GM23338 (cell line): ENCODE measurements around the gene CMTM2. TPM values are rescaled to one million over a fixed set of nuclear protein-coding genes. Genes with fewer than 3 reads are reported as not detected.

Experiments used
- ATAC-seq: fragments of 200-7000 bp; cut with Tn5 transposase; 3 replicates; pipeline ENCODE4 v1.9.1; 2020
- DNase-seq: peaks from one replicate; pipeline ENCODE4 v3.0.0-alpha.2; 2015; ENCODE audit warnings: low spot score
- H2AFZ ChIP-seq: fragments of 200-600 bp; sonication (generic); 2 replicates; pipeline ENCODE4 v1.8.0; 2016; ENCODE audit warnings: antibody characterized with exemption, mild to moderate bottlenecking, moderate library complexity
- H3F3A ChIP-seq: fragments of 200-600 bp; sonication (generic); replicated peaks from 2 replicates; pipeline ENCODE4 v1.8.0; 2017; ENCODE audit warnings: antibody characterized with exemption, mixed run types, low read depth
- H3K27ac ChIP-seq: fragments of 200-600 bp; sonication (generic); 2 replicates; pipeline ENCODE4 v1.6.1; 2016; ENCODE audit warnings: low read depth
- H3K27me3 ChIP-seq: fragments of 200-600 bp; sonication (generic); 2 replicates; pipeline ENCODE4 v1.8.0; 2016; ENCODE audit warnings: mild to moderate bottlenecking, mixed run types, moderate library complexity; ENCODE audit not compliant: insufficient read depth
- H3K36me3 ChIP-seq: fragments of 200-600 bp; sonication (generic); 2 replicates; pipeline ENCODE4 v1.8.0; 2016; ENCODE audit warnings: mild to moderate bottlenecking; ENCODE audit not compliant: insufficient read depth
- H3K4me1 ChIP-seq: fragments of 200-600 bp; sonication (generic); 2 replicates; pipeline ENCODE4 v1.8.0; 2016; ENCODE audit warnings: mild to moderate bottlenecking, moderate library complexity; ENCODE audit not compliant: insufficient read depth
- H3K4me2 ChIP-seq: fragments of 200-600 bp; sonication (generic); 2 replicates; pipeline ENCODE4 v1.7.1; 2017; ENCODE audit warnings: mixed run types
- H3K4me3 ChIP-seq: fragments of 200-600 bp; sonication (generic); 2 replicates; pipeline ENCODE4 v1.6.1; 2016; ENCODE audit warnings: mixed run types
- H3K79me2 ChIP-seq: fragments of 200-600 bp; sonication (generic); replicated peaks from 2 replicates; pipeline ENCODE4 v1.8.0; 2017; ENCODE audit warnings: mild to moderate bottlenecking; ENCODE audit not compliant: insufficient read depth
- H3K9me2 ChIP-seq: fragments of 200-600 bp; sonication (generic); 2 replicates; pipeline ENCODE4 v1.8.0; 2017; ENCODE audit not compliant: insufficient read depth
- H4K20me1 ChIP-seq: fragments of 200-600 bp; sonication (generic); replicated peaks from 2 replicates; pipeline ENCODE4 v1.8.0; 2017; ENCODE audit warnings: mild to moderate bottlenecking; ENCODE audit not compliant: insufficient read depth
- H3K27ac Mint-ChIP-seq: 2 replicates; pipeline ENCODE4 v1.8.0; 2020; ENCODE audit warnings: inconsistent platforms, mild to moderate bottlenecking, moderate library complexity, mixed read lengths
- H3K27me3 Mint-ChIP-seq: 3 replicates; pipeline ENCODE4 v1.8.0; 2022; ENCODE audit warnings: low read depth, mild to moderate bottlenecking, moderate library complexity, mixed read lengths, inconsistent platforms; ENCODE audit not compliant: insufficient read depth, poor library complexity
- H3K36me3 Mint-ChIP-seq: 3 replicates; pipeline ENCODE4 v1.8.0; 2021; ENCODE audit warnings: low read depth, mild to moderate bottlenecking, inconsistent platforms, moderate library complexity, mixed read lengths
- H3K4me1 Mint-ChIP-seq: 3 replicates; pipeline ENCODE4 v1.8.0; 2020; ENCODE audit warnings: mild to moderate bottlenecking, inconsistent platforms, mixed read lengths
- H3K4me3 Mint-ChIP-seq: 3 replicates; pipeline ENCODE4 v1.8.0; 2021; ENCODE audit warnings: moderate library complexity, mild to moderate bottlenecking, inconsistent platforms, mixed read lengths
- H3K9me3 Mint-ChIP-seq: 3 replicates; pipeline ENCODE4 v1.8.0; 2020; ENCODE audit warnings: moderate library complexity, mild to moderate bottlenecking, inconsistent platforms, mixed read lengths
- CREB1 ChIP-seq: fragments of 250-450 bp; sonication (Bioruptor Pico); IDR thresholded peaks from 2 replicates; pipeline ENCODE4 v1.5.0; 2020; ENCODE audit warnings: low read depth, mild to moderate bottlenecking, moderate library complexity
- EZH2 ChIP-seq: fragments of 200-600 bp; sonication (generic); IDR thresholded peaks from one replicate; pipeline ENCODE4 v1.8.0; 2017; ENCODE audit warnings: antibody characterized with exemption, mild to moderate bottlenecking, low read depth; ENCODE audit not compliant: unreplicated experiment
- EZH2phosphoT487 ChIP-seq: fragments of 200-600 bp; sonication (generic); IDR thresholded peaks from one replicate; pipeline ENCODE4 v1.8.1; 2018; ENCODE audit warnings: antibody characterized with exemption; ENCODE audit not compliant: unreplicated experiment
- JUNB ChIP-seq: IDR thresholded peaks from one replicate; pipeline ENCODE4 v1.6.1; 2016; ENCODE audit warnings: antibody characterized with exemption; ENCODE audit not compliant: unreplicated experiment
- NANOG ChIP-seq: IDR thresholded peaks from 2 replicates; pipeline ENCODE4 v1.6.1; 2016; ENCODE audit warnings: antibody characterized with exemption, borderline replicate concordance
- POLR2AphosphoS5 ChIP-seq: IDR thresholded peaks from 2 replicates; pipeline ENCODE4 v1.6.1; 2016; ENCODE audit warnings: antibody characterized with exemption, low read depth
- STAT1 ChIP-seq: IDR thresholded peaks from one replicate; pipeline ENCODE4 v1.6.1; 2016; ENCODE audit warnings: antibody characterized with exemption; ENCODE audit not compliant: unreplicated experiment
- ZNF114 ChIP-seq: fragments of 250-450 bp; sonication (Bioruptor Pico); IDR thresholded peaks from 2 replicates; pipeline ENCODE4 v1.5.0; 2020; ENCODE audit warnings: mild to moderate bottlenecking, moderate library complexity
- ZNF331 ChIP-seq: fragments of 250-450 bp; sonication (Bioruptor Pico); IDR thresholded peaks from 2 replicates; pipeline ENCODE4 v1.5.0; 2020; ENCODE audit warnings: low read depth, mild to moderate bottlenecking, moderate library complexity
- polyA plus RNA-seq: library from polyadenylated mRNA; unstranded; fragments of >200 nt; fragmentation: Nextera tagmentation; extraction: Ambion mirVana; gene quantifications from 2 replicates; pipeline ENCODE4 v1.2.1, GENCODE V29; 2016
- total RNA-seq: library from RNA; depleted of rRNA; stranded (reverse); fragments of >200 nt; shearing (Covaris generic); gene quantifications from 2 replicates; pipeline ENCODE4 v1.2.3, GENCODE V29; 2014
- TF ChIP-seq, protein P1 (sequence below): IDR thresholded peaks from 2 replicates; pipeline ENCODE4 v1.6.1; 2016; ENCODE audit warnings: antibody characterized with exemption
- TF ChIP-seq, protein P2 (sequence below): IDR thresholded peaks from one replicate; pipeline ENCODE4 v1.6.1; 2018; ENCODE audit warnings: antibody characterized with exemption; ENCODE audit not compliant: unreplicated experiment
- TF ChIP-seq, protein P3 (sequence below): fragments of 250-450 bp; sonication (Bioruptor Pico); IDR thresholded peaks from 2 replicates; pipeline ENCODE4 v1.5.0; 2020; ENCODE audit warnings: mild to moderate bottlenecking, moderate library complexity
- TF ChIP-seq, protein P4 (sequence below), 2 experiments: fragments of 200-600 bp in 1 of 2; sonication (generic) in 1 of 2; conservative IDR thresholded peaks; 2 replicates each; pipeline versions ENCODE4 v1.5.1 to v1.6.1; 2016 to 2017; ENCODE audit warnings: antibody characterized with exemption in 2 of 2, low read depth in 2 of 2, mild to moderate bottlenecking in 2 of 2, moderate library complexity in 1 of 2

Gene CMTM2
- total and polyA plus RNA-seq, 2 experiments from 2014 or later = not detected

DNA sequence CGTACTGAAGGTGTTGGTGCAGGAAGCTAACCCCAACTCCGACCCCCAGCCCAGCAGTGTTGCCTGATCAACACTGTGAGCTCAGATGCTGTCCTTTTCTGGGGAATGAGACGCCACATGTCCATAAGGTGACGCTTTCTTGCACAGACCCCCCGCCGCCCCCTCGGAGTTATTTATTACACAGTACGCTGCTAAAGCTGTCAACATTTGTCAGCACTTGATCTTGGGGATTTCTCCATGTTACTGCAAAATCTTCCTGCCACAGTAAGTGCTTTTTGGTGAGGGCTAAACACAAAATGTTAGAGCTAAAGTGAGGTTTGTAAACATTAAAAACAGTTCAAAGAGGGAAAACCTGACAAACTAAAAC, 41.1 kb downstream of the CMTM2 start:
- Histone ChIP-seq H3K27ac (no peak overlapping the region), H3K9me2 (no peaks in the 10 kb centered on the region), H3K4me1 (peaks cover 16% of the 10 kb centered on the region), H3K4me2 (no peak overlapping the region), H2AFZ (no peak overlapping the region), H3K36me3 (no peaks in the 10 kb centered on the region; the same call in 1 of the 2 replicates), H3F3A (no peaks in the 10 kb centered on the region), H3K4me3 (no peak overlapping the region), H3K27me3 (no peaks in the 10 kb centered on the region), H4K20me1 (0 out of 2 replicates have a peak, but pooled peaks cover 5% of the 10 kb centered on the region), H3K79me2 (no peaks in the 10 kb centered on the region)
- TF ChIP-seq, protein P1, sequence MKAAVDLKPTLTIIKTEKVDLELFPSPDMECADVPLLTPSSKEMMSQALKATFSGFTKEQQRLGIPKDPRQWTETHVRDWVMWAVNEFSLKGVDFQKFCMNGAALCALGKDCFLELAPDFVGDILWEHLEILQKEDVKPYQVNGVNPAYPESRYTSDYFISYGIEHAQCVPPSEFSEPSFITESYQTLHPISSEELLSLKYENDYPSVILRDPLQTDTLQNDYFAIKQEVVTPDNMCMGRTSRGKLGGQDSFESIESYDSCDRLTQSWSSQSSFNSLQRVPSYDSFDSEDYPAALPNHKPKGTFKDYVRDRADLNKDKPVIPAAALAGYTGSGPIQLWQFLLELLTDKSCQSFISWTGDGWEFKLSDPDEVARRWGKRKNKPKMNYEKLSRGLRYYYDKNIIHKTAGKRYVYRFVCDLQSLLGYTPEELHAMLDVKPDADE = no peak
- no peak for TF ChIP-seq CREB1 (CRISPR knock-in tag)
- TF ChIP-seq EZH2phosphoT487 = no peak
- no peak for TF ChIP-seq POLR2AphosphoS5
- TF ChIP-seq, protein P2, sequence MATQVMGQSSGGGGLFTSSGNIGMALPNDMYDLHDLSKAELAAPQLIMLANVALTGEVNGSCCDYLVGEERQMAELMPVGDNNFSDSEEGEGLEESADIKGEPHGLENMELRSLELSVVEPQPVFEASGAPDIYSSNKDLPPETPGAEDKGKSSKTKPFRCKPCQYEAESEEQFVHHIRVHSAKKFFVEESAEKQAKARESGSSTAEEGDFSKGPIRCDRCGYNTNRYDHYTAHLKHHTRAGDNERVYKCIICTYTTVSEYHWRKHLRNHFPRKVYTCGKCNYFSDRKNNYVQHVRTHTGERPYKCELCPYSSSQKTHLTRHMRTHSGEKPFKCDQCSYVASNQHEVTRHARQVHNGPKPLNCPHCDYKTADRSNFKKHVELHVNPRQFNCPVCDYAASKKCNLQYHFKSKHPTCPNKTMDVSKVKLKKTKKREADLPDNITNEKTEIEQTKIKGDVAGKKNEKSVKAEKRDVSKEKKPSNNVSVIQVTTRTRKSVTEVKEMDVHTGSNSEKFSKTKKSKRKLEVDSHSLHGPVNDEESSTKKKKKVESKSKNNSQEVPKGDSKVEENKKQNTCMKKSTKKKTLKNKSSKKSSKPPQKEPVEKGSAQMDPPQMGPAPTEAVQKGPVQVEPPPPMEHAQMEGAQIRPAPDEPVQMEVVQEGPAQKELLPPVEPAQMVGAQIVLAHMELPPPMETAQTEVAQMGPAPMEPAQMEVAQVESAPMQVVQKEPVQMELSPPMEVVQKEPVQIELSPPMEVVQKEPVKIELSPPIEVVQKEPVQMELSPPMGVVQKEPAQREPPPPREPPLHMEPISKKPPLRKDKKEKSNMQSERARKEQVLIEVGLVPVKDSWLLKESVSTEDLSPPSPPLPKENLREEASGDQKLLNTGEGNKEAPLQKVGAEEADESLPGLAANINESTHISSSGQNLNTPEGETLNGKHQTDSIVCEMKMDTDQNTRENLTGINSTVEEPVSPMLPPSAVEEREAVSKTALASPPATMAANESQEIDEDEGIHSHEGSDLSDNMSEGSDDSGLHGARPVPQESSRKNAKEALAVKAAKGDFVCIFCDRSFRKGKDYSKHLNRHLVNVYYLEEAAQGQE = no peak
- TF ChIP-seq JUNB = no peak
- no peak for TF ChIP-seq NANOG
- TF ChIP-seq, protein P3, sequence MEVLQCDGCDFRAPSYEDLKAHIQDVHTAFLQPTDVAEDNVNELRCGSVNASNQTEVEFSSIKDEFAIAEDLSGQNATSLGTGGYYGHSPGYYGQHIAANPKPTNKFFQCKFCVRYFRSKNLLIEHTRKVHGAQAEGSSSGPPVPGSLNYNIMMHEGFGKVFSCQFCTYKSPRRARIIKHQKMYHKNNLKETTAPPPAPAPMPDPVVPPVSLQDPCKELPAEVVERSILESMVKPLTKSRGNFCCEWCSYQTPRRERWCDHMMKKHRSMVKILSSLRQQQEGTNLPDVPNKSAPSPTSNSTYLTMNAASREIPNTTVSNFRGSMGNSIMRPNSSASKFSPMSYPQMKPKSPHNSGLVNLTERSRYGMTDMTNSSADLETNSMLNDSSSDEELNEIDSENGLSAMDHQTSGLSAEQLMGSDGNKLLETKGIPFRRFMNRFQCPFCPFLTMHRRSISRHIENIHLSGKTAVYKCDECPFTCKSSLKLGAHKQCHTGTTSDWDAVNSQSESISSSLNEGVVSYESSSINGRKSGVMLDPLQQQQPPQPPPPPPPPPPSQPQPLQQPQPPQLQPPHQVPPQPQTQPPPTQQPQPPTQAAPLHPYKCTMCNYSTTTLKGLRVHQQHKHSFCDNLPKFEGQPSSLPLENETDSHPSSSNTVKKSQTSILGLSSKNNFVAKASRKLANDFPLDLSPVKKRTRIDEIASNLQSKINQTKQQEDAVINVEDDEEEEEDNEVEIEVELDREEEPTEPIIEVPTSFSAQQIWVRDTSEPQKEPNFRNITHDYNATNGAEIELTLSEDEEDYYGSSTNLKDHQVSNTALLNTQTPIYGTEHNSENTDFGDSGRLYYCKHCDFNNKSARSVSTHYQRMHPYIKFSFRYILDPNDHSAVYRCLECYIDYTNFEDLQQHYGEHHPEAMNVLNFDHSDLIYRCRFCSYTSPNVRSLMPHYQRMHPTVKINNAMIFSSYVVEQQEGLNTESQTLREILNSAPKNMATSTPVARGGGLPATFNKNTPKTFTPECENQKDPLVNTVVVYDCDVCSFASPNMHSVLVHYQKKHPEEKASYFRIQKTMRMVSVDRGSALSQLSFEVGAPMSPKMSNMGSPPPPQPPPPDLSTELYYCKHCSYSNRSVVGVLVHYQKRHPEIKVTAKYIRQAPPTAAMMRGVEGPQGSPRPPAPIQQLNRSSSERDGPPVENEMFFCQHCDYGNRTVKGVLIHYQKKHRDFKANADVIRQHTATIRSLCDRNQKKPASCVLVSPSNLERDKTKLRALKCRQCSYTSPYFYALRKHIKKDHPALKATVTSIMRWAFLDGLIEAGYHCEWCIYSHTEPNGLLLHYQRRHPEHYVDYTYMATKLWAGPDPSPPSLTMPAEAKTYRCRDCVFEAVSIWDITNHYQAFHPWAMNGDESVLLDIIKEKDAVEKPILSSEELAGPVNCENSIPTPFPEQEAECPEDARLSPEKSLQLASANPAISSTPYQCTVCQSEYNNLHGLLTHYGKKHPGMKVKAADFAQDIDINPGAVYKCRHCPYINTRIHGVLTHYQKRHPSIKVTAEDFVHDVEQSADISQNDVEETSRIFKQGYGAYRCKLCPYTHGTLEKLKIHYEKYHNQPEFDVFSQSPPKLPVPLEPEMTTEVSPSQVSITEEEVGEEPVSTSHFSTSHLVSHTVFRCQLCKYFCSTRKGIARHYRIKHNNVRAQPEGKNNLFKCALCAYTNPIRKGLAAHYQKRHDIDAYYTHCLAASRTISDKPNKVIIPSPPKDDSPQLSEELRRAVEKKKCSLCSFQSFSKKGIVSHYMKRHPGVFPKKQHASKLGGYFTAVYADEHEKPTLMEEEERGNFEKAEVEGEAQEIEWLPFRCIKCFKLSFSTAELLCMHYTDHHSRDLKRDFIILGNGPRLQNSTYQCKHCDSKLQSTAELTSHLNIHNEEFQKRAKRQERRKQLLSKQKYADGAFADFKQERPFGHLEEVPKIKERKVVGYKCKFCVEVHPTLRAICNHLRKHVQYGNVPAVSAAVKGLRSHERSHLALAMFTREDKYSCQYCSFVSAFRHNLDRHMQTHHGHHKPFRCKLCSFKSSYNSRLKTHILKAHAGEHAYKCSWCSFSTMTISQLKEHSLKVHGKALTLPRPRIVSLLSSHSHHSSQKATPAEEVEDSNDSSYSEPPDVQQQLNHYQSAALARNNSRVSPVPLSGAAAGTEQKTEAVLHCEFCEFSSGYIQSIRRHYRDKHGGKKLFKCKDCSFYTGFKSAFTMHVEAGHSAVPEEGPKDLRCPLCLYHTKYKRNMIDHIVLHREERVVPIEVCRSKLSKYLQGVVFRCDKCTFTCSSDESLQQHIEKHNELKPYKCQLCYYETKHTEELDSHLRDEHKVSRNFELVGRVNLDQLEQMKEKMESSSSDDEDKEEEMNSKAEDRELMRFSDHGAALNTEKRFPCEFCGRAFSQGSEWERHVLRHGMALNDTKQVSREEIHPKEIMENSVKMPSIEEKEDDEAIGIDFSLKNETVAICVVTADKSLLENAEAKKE (CRISPR knock-in tag) = no peak
- no peak for TF ChIP-seq ZNF331 (CRISPR knock-in tag)
- no peak for TF ChIP-seq ZNF114 (CRISPR knock-in tag)
- no peak for TF ChIP-seq STAT1
- TF ChIP-seq EZH2 = no peak
- TF ChIP-seq, protein P4, sequence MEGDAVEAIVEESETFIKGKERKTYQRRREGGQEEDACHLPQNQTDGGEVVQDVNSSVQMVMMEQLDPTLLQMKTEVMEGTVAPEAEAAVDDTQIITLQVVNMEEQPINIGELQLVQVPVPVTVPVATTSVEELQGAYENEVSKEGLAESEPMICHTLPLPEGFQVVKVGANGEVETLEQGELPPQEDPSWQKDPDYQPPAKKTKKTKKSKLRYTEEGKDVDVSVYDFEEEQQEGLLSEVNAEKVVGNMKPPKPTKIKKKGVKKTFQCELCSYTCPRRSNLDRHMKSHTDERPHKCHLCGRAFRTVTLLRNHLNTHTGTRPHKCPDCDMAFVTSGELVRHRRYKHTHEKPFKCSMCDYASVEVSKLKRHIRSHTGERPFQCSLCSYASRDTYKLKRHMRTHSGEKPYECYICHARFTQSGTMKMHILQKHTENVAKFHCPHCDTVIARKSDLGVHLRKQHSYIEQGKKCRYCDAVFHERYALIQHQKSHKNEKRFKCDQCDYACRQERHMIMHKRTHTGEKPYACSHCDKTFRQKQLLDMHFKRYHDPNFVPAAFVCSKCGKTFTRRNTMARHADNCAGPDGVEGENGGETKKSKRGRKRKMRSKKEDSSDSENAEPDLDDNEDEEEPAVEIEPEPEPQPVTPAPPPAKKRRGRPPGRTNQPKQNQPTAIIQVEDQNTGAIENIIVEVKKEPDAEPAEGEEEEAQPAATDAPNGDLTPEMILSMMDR (conservative IDR thresholded peaks at IDR 0.05; ENCODE audit: low read depth in 2 of 2) = no peak
- no peak for DNase-seq
- Mint-ChIP-seq H3K4me3 (no peak overlapping the region), H3K27me3 (no peaks in the 10 kb centered on the region), H3K4me1 (peaks cover 24% of the 10 kb centered on the region), H3K27ac (no peak overlapping the region), H3K36me3 (peaks cover 23% of the 10 kb centered on the region; the same call in 2 of the 3 replicates), H3K9me3 (no peaks in the 10 kb centered on the region)
- no peak for ATAC-seq
